ENCODE measurements around the gene N4BP2. TPM values are rescaled to one million over a fixed set of nuclear protein-coding genes. Genes with fewer than 3 reads are reported as not detected.
A peak's percentile ranks its signal among the peaks of the same experiment; 100 is the strongest.
"Not testable (repeated sequence)": the region's sequence is repeated elsewhere in the genome, so short reads cannot be mapped to it uniquely, and the experiment has no call there.

The N4BP2 gene
- polyA plus RNA-seq, 1 of the 3 experiments (the other 2 are of a cell fraction): 1.2 TPM

DNA sequence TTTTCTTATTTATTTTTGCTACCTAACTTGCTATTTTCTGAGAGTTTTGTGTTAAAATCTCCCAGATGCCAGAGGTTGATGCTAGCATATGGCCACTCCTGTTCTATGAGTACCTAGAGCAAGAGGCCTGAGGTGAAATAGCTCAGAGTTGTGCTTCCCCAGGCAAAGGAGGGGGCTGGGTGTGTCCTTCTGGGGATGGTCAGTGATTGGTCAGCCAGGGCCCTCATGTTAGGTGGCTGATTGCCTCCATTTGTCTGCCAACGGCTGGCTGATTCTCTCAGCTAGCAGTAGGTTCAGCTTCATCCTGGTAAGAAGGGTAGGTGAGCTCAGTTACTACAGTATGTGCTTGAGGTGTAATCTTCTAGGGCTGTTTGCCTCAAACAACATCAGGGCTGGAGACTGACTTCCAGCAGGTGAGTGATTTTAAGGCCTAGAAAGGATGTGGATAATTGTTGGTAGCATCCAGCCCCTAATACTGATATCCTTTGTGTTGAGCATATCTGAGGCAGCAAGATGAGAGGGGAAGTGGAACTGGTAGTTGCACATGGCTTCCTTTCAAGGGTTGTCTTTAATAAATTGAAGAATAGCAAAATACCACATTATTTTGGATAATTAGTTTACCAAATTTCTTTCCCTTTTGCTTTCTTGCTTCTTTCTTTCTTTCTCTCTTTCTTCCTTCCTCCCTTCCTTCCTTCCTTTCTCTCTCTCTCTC lies 77.7 kb downstream of the N4BP2 start:
- no peaks in the 10 kb centered on the region for H3K4me1 ChIP-seq (ENCODE audit: control insufficient read depth in 1 of 2, insufficient read depth in 2 of 2, low read depth in 1 of 2, low read length in 1 of 2)
- WGBS (ENCODE audit: low lambda C conversion rate): 100% methylated on average over 1 of the region's 1 CpG
- TF ChIP-seq JUND (IDR thresholded peaks at IDR 0.05): no peak
- TF ChIP-seq MXI1 (IDR thresholded peaks at IDR 0.05; ENCODE audit: low read depth, low read length): no peak
- no peak for TF ChIP-seq ELF1 (IDR thresholded peaks at IDR 0.05)
- TF ChIP-seq, protein P1, sequence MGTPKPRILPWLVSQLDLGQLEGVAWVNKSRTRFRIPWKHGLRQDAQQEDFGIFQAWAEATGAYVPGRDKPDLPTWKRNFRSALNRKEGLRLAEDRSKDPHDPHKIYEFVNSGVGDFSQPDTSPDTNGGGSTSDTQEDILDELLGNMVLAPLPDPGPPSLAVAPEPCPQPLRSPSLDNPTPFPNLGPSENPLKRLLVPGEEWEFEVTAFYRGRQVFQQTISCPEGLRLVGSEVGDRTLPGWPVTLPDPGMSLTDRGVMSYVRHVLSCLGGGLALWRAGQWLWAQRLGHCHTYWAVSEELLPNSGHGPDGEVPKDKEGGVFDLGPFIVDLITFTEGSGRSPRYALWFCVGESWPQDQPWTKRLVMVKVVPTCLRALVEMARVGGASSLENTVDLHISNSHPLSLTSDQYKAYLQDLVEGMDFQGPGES (IDR thresholded peaks at IDR 0.05; ENCODE audit: low read depth, low read length): no peak
- H3F3A ChIP-seq (replicated peaks; ENCODE audit: insufficient read depth): peaks cover 10% of the 10 kb centered on the region
- no peak overlapping the region for H3K9ac ChIP-seq
- no peak for DNase-seq
- no peaks in the 10 kb centered on the region for H3K79me2 ChIP-seq (ENCODE audit: insufficient read depth)
- H3K36me3 ChIP-seq (replicated peaks in 1 of 2; ENCODE audit: control insufficient read depth in 1 of 2, insufficient read depth in 2 of 2, low read length in 1 of 2): peaks cover 6 to 13% of the 10 kb centered on the region in 2 experiments
- no peak overlapping the region for H3K4me3 ChIP-seq (ENCODE audit: low read depth in 2 of 2, low read length in 1 of 2)
- CTCF ChIA-PET: no interaction called here
- no peak overlapping the region for H3K27ac ChIP-seq (ENCODE audit: low read depth in 2 of 2, low read length in 1 of 2)
- no peaks in the 10 kb centered on the region for H3K9me2 ChIP-seq
- H4K20me1 ChIP-seq (ENCODE audit: insufficient read depth): no peaks in the 10 kb centered on the region
- no peaks in the 10 kb centered on the region for H3K9me3 ChIP-seq
- H2AFZ ChIP-seq (ENCODE audit: low read depth): no peak overlapping the region
- H3K27me3 ChIP-seq (ENCODE audit: insufficient read depth): no peaks in the 10 kb centered on the region
- POLR2A ChIA-PET: no interaction called here
- H3K4me2 ChIP-seq: no peak overlapping the region

DNA sequence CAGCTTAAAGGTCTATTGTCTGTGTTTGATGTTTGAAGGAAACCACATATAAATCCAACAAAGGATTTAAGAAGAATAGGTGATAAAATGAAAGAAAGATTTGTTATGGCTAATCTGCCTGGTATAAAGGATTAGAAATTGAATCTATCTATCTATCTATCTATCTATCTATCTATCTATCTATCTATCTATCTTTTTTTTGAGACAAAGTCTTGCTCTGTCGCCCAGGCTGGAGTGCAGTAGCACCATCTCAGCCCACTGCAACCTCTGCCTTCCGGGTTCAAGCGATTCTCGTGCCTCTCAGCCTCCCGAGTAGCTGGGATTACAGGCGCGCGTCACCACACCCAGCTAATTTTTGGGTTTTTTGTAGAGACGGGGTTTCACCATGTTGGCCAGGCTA lies 79.6 kb downstream of the N4BP2 start:
- H3K4me2 ChIP-seq; H3F3A ChIP-seq (replicated peaks; ENCODE audit: insufficient read depth); H3K9me3 ChIP-seq; POLR2A ChIA-PET; H3K9ac ChIP-seq; H4K20me1 ChIP-seq (ENCODE audit: insufficient read depth); H2AFZ ChIP-seq (ENCODE audit: low read depth); H3K4me3 ChIP-seq (ENCODE audit: low read depth in 2 of 2, low read length in 1 of 2); H3K4me1 ChIP-seq (ENCODE audit: control insufficient read depth in 1 of 2, insufficient read depth in 2 of 2, low read depth in 1 of 2, low read length in 1 of 2); H3K27ac ChIP-seq (ENCODE audit: low read depth in 2 of 2, low read length in 1 of 2); DNase-seq; H3K27me3 ChIP-seq (ENCODE audit: insufficient read depth); H3K9me2 ChIP-seq; H3K79me2 ChIP-seq (ENCODE audit: insufficient read depth): not testable (repeated sequence)
- peaks cover 6 to 13% of the 10 kb centered on the region in 2 experiments for H3K36me3 ChIP-seq (replicated peaks in 1 of 2; ENCODE audit: control insufficient read depth in 1 of 2, insufficient read depth in 2 of 2, low read length in 1 of 2)
- CTCF ChIA-PET: interaction anchor here (0.7 to 1.5 kb wide), 3 partner anchors 13 to 188 kb away, joined by 3 to 4 read pairs (median 3); no protein-coding TSS in a partner anchor
- WGBS (ENCODE audit: low lambda C conversion rate): 98% methylated on average over 9 of the region's 9 CpGs

DNA sequence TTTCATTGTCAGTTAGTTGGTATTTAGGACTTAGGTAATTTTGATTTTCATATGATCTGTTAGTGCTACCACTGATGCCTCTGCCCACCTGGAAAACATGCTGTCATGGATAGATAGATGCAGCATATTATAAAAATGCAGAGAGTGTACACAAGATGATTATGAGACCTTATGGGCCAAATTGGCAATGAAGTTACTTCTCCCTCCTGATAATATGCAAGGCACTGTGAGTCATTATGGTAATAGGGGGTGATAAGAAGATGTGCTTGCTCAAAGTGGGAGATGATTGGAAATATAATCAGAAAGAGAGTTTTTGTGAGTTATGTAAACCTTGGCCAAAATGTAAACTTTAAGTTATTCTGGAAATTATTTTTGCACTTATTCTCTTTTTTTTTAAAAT lies 83.5 kb downstream of the N4BP2 start:
- TF ChIP-seq TCF12 (IDR thresholded peaks at IDR 0.05): no peak
- TF ChIP-seq GATA2 (CRISPR knock-in tag; IDR thresholded peaks at IDR 0.05): peak; percentile 45; the same call in 1 of the 2 replicates
- Histone ChIP-seq H3K4me2 (no peak overlapping the region), H3K4me3 (ENCODE audit: low read depth in 2 of 2, low read length in 1 of 2) (no peak overlapping the region), H3K9me2 (no peaks in the 10 kb centered on the region), H3K27ac (ENCODE audit: low read depth in 2 of 2, low read length in 1 of 2) (peak overlapping the region in 1 of 2 experiments; percentile 17; a peak in 1 of 4 replicates), H3K9ac (no peak overlapping the region), H3K27me3 (ENCODE audit: insufficient read depth) (no peaks in the 10 kb centered on the region), H3F3A (replicated peaks; ENCODE audit: insufficient read depth) (peaks cover 3% of the 10 kb centered on the region), H3K79me2 (ENCODE audit: insufficient read depth) (no peaks in the 10 kb centered on the region), H3K4me1 (ENCODE audit: control insufficient read depth in 1 of 2, insufficient read depth in 2 of 2, low read depth in 1 of 2, low read length in 1 of 2) (no peaks in the 10 kb centered on the region), H3K36me3 (replicated peaks in 1 of 2; ENCODE audit: control insufficient read depth in 1 of 2, insufficient read depth in 2 of 2, low read length in 1 of 2) (peaks cover 25 to 28% of the 10 kb centered on the region in 2 experiments), H2AFZ (ENCODE audit: low read depth) (no peak overlapping the region), H4K20me1 (ENCODE audit: insufficient read depth) (no peaks in the 10 kb centered on the region), H3K9me3 (no peaks in the 10 kb centered on the region)
- DNase-seq: peak; percentile 38
- POLR2A ChIA-PET: no interaction called here
- CTCF ChIA-PET: no interaction called here

DNA sequence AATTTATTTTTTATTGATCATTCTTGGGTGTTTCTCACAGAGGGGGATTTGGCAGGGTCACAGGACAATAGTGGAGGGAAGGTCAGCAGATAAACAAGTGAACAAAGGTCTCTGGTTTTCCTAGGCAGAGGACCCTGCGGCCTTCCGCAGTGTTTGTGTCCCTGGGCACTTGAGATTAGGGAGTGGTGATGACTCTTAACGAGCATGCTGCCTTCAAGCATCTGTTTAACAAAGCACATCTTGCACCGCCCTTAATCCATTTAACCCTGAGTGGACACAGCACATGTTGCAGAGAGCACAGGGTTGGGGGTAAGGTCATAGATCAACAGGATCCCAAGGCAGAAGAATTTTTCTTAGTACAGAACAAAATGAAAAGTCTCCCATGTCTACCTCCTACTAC lies 83.9 kb downstream of the N4BP2 start:
- DNase-seq; H3K9ac ChIP-seq; H2AFZ ChIP-seq (ENCODE audit: low read depth); H3K4me3 ChIP-seq (ENCODE audit: low read depth in 2 of 2, low read length in 1 of 2); H3F3A ChIP-seq (replicated peaks; ENCODE audit: insufficient read depth); H3K9me2 ChIP-seq; H3K4me2 ChIP-seq; H3K27me3 ChIP-seq (ENCODE audit: insufficient read depth); H3K79me2 ChIP-seq (ENCODE audit: insufficient read depth); H3K27ac ChIP-seq (ENCODE audit: low read depth in 2 of 2, low read length in 1 of 2); CTCF ChIA-PET; H4K20me1 ChIP-seq (ENCODE audit: insufficient read depth); H3K4me1 ChIP-seq (ENCODE audit: control insufficient read depth in 1 of 2, insufficient read depth in 2 of 2, low read depth in 1 of 2, low read length in 1 of 2); H3K9me3 ChIP-seq; POLR2A ChIA-PET: not testable (repeated sequence)
- WGBS (ENCODE audit: low lambda C conversion rate): 66% methylated on average over 4 of the region's 4 CpGs
- peaks cover 25 to 28% of the 10 kb centered on the region in 2 experiments for H3K36me3 ChIP-seq (replicated peaks in 1 of 2; ENCODE audit: control insufficient read depth in 1 of 2, insufficient read depth in 2 of 2, low read length in 1 of 2)

Measured in SK-N-SH (cell line).